WTC11 (cell line): Measurements from ENCODE around the gene RPH3AL.

ENCODE experiments used
- CREB1 ChIP-seq: sonication (generic); formaldehyde crosslinking; IDR thresholded peaks from 2 replicates; pipeline ENCODE4 v1.8.0; 2023; ENCODE audit warnings: mild to moderate bottlenecking, missing genetic modification reagents
- CTCF ChIP-seq: fragments of 200-600 bp; IDR thresholded peaks from 2 replicates; pipeline ENCODE4 v1.8.0; 2022; ENCODE audit warnings: antibody characterized with exemption
- ETV6 ChIP-seq: sonication (generic); formaldehyde crosslinking; IDR thresholded peaks from 2 replicates; pipeline ENCODE4 v1.8.1; 2022; ENCODE audit warnings: mild to moderate bottlenecking, missing genetic modification reagents
- FOXP4 ChIP-seq: sonication (generic); formaldehyde crosslinking; IDR thresholded peaks from 2 replicates; pipeline ENCODE4 v1.8.0; 2022; ENCODE audit warnings: mild to moderate bottlenecking, missing genetic modification reagents
- NFE2L1 ChIP-seq: sonication (generic); formaldehyde crosslinking; IDR thresholded peaks from 2 replicates; pipeline ENCODE4 v1.8.1; 2023; ENCODE audit warnings: missing genetic modification reagents
- NR3C1 ChIP-seq: sonication (generic); formaldehyde crosslinking; conservative IDR thresholded peaks from 2 replicates; pipeline ENCODE4 v1.8.1; 2023; ENCODE audit warnings: low read depth, mild to moderate bottlenecking, missing genetic modification reagents
- PREB ChIP-seq: sonication (generic); formaldehyde crosslinking; IDR thresholded peaks from 2 replicates; pipeline ENCODE4 v1.8.1; 2022; ENCODE audit warnings: mild to moderate bottlenecking, missing genetic modification reagents, moderate library complexity, borderline replicate concordance
- SP1 ChIP-seq: sonication (generic); formaldehyde crosslinking; conservative IDR thresholded peaks from 2 replicates; pipeline ENCODE4 v1.8.1; 2022; ENCODE audit warnings: missing genetic modification reagents
- ZNF121 ChIP-seq: sonication (generic); formaldehyde crosslinking; IDR thresholded peaks from 2 replicates; pipeline ENCODE4 v1.8.0; 2023; ENCODE audit warnings: missing genetic modification reagents
- ZNF671 ChIP-seq: fragments of 250-450 bp; sonication (Bioruptor Pico); IDR thresholded peaks from 2 replicates; pipeline ENCODE4 v1.8.0; 2021; ENCODE audit warnings: mild to moderate bottlenecking
- ZSCAN18 ChIP-seq: fragments of 250-450 bp; sonication (Bioruptor Pico); IDR thresholded peaks from 2 replicates; pipeline ENCODE4 v2.1.2; 2022; ENCODE audit warnings: mild to moderate bottlenecking, moderate library complexity

GRCh38 chr17:177155-177554 is 175.5 kb downstream of the RPH3AL start:
- TF ChIP-seq PREB (CRISPR knock-in tag) (no peak), ZNF671 (CRISPR knock-in tag) (no peak), ZSCAN18 (CRISPR knock-in tag) (no peak), CTCF (no peak), ETV6 (CRISPR knock-in tag) (no peak), FOXP4 (CRISPR knock-in tag) (no peak), SP1 (no peak), NFE2L1 (CRISPR knock-in tag) (no peak), ZNF121 (CRISPR knock-in tag) (no peak), NR3C1 (CRISPR knock-in tag) (no peak), CREB1 (no peak)
